GM19324 (cell line): Measurements from ENCODE around the gene SLC48A1.

Experiments used
- ATAC-seq: cut with Tn5 transposase; IDR thresholded peaks from one replicate; pipeline ENCODE4 v1.9.1; 2021; ENCODE audit warnings: mild to moderate bottlenecking, moderate library complexity; ENCODE audit not compliant: unreplicated experiment, low FRiP score

SLC48A1 gene

DNA sequence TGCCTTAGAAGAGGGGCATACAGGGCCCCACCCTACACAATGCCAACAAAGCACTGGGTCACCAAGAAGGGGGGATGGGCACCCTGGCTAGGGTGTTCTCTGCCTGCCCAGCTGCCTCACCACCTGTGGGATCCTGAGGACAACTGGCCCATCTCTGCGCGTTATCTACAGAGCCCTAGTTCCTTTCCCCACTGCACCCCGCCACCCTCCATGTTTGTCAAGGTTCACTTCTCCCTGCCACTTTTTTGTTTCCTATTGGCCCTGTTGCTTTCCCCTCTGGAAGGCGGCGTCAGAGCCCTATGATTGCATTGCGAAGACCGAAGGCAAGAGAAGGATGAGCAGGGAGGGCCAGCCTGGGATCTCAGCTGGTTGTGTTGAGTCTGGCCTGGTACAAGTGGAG lies 1.6 kb downstream of the SLC48A1 start:
- ATAC-seq, result no peak

- no peak for ATAC-seq
These were observed 2.3 kb downstream of the SLC48A1 start for GRCh38 chr12:47775100-47775911.

- ATAC-seq, result no peak
These were observed 3.6 kb downstream of the SLC48A1 start for GRCh38 chr12:47776471-47777143.

DNA sequence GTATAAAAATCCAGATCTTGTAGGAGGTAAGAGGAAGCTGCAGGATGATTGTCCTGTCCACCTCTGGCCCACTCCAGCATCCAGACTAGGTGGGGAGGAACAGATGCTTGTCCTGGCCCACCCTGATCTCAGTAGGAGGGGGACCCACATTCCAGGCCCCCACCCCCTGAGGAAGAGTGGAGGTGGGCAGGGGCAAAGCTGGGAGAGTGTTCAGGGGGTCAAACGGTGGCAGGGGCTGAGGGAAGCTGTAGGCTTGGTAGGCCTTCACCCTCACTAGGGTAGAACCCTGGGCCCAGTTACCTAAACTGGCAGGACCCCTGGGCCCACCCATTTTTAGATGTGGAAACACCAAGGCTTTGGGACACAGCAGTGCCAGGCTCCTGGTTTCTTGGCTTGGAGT lies 4.1 kb downstream of the SLC48A1 start:
- no peak for ATAC-seq

- ATAC-seq, result no peak
These were observed 4.9 kb downstream of the SLC48A1 start for GRCh38 chr12:47777741-47778558.

DNA sequence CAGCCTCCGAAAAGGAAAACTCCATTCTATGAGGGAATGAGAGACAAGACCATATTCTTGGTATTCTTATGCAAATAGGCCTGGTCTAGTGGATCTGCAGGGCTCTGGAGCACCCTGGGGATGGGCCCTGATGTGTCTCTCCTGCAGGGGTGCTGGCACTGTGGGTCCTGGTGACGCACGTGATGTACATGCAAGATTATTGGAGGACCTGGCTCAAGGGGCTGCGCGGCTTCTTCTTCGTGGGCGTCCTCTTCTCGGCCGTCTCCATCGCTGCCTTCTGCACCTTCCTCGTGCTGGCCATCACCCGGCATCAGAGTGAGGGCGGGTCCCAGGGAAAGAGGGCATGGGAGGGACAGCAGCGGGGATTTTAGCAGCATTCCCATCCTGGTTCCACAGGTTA lies 5.8 kb downstream of the SLC48A1 start:
- ATAC-seq, result no peak

DNA sequence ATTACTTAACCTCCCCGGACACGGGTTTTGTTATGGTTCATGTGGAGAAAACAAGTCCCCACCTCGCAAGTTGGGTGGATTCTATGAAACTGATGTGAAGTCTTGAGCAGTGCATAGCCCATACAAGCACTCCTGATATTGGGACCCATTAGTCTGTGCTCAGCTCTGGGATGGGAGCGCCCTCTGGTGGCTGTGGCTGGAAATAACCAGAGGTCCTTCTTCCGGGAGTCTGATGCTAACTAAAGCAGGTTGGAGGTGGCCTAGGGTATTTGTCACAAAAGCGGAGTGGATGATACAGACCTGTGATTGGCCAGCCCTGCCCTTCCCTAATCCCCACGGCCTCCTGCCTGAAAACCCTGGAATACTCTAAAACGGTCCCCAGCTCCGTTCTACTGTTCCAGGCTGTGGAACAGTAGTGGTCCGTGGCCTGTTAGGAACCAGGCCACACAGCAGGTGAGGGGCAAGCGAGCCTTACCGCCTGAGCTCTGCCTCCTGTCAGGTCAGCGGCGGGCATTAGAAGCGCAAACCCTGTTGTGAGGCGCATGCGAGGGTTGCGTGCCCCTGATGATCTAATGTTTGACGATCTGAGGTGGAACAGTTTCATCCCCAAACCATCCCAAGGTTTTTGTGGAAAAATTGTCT lies 6.4 kb downstream of the SLC48A1 start:
- ATAC-seq, result peak; percentile 76

DNA sequence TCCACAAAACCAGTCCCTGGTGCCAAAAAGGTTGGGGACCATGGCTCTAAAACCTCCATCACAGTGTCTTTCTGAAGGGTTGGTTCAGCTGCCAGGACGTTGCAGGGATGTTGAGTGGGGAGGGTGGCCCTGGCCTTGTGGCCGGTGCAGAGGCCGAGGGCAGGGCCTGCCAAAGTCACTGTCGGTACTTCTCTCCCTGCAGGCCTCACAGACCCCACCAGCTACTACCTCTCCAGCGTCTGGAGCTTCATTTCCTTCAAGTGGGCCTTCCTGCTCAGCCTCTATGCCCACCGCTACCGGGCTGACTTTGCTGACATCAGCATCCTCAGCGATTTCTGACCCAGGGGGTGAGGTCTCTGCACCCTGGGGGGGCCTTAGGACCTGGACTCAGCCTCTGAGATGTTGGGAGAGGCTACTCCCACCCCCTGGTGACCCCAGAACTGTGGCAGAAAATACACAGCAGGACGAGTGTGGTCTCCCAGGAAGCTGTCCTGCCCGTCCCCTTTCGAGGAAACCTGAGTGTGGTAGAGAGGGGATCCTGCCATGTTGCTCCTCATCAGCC lies 7.0 kb downstream of the SLC48A1 start:
- ATAC-seq, result no peak

GRCh38 chr12:47781479-47782371 lies 8.7 kb downstream of the SLC48A1 start:
- ATAC-seq, result no peak

DNA sequence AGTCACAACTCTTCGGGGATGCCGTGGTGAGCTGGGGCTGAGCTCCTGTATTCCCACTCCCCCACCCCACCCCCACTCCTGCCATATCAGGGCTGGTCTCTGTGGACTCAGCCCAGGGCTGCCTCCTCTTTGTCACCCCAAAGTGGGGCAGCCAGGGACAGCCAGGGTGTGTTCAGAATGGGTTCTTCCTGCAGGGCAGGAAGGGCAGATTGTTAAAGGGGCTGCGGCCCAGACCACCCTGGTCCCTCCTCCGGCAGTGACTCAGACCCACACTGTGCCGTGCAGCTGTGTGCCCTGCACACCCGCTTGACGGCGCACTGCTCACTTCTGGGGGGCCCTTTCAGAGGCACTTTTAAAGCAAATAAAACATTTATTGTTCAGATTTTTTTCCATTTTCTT lies 9.3 kb downstream of the SLC48A1 start:
- no peak for ATAC-seq

GRCh38 chr12:47783024-47783755 lies 10.2 kb downstream of the SLC48A1 start:
- ATAC-seq, result no peak

DNA sequence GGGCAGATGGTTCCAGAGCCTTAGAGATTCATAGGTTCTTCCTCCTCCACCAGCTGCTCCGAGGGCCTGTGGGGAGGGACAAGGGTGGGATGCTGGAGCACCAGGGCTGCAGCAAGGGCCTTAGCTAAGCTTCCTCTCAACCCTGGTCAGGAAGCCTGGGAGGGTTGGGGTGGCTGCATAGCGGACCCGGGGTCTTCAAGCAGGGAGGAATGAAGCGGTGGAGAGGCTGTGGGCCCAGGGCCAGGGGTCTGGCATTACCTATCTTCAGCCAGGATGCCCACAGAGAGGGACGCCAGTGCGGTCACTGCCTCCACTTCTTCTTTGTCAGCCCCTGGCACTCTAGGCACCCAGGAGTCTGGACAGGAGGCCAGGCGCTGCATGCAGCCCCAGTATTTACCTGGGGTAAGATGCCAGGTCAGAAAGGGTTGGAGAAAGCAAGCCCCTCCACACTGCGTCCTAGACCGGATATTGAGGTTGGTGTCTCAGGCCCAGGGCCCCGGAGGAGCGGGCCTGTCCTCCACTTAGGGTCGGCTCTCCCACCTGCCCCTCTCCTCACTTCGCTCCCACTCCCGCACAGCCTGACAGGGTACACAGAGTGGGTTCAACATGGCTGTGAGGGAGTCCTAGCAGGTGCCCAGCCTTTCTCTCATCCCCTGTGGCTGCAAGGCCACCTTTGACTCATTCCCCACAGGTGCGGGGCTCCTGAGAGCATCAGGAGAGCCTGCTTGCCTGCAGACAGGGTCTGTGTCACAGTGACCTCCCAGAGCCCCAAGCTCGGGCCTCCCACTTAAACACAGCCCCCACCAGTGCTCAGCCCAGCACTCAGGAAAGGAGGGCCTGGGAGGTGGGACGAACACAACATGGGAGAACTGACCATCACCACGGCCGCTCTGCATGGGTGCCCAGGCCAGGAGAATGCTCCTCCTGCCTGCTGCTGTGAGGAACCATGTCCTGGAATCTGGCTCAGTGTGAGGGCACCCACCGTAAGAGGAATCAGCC lies 11.1 kb downstream of the SLC48A1 start:
- no peak for ATAC-seq

DNA sequence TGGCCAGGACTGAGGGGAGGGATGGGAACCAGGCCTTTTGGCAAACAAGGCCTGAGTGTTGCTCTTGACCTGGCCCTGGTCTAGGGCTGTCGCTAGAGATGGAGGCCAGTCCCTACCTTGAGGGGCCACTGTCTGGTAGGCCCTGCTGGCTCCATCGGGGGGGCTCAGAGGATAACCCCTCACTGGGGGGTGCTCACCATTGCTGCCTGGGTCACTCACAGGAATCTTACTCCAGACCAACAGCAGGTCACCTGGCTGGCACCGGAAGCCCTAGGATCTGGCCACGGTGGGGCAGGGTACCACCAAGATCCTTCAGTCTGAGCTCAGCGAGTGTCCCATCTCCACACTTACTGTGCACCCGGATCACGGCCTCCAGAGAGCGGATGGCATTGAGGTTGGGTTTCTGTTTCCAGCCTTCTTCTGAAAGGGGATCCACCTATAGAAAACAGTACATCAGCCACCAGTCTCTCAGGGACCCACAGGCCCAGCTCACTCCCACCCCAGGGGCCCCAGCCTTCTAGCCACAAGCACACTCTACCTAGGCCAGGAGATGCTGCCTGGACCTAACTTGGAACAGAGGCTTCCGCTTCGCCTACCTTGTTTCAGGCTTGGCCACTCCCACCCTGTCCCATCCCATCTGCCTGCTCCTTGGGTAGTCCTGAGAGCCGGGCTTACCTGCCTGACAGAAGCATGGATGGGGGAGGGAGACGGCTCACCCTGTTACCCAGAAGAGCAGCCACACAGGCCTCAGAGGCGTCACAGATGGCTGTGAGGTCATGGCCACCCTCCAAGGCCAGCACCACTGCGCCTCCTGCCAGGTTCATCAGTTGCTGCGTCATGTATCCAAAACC lies 12.2 kb downstream of the SLC48A1 start:
- no peak for ATAC-seq

DNA sequence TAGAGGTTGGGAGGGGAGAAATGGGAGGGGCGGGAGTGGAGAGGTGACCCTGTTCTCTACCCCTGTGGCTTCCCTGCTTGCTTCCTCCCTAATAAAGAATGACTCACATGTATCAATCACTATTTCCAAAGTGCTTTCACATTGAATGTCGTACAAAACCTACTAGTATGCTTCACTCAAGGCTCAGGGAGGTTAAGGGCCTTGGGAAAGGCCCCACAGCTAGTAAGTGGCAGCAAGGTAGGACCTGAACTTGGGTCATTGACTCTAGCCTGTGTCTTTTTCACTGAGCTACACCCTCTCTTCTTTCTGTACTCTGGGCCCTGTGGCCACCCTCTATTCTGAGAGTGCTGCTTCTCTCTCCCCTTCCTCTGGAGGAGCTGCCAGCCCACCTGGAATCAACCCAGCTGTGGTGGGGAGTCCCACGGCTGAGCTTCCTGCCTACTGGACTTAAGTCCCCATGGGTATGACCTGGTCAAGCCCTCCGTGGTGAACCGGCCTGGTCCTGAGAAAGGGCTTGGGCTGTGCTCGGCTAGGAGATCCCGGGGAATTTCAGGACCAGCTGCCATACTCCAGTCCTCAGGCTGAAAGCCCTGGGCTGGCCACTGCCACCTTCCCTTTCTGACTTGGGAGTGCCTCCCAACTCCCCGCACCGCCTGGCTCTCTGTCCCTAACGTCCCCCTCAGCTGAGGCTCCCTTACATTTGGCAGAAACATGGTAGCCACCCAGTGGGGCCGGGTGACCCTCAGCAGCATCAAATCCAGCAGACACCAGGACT lies 13.0 kb downstream of the SLC48A1 start:
- ATAC-seq, result no peak

GRCh38 chr12:47786662-47787280 lies 13.7 kb downstream of the SLC48A1 start:
- no peak for ATAC-seq
